ENCODE measurements around the gene TRANK1.

TRANK1 gene

GRCh38 chr3:36944641-36945270 lies at the start of gene TRANK1:
TRANK1 (minus strand) TSS chr3:36945054; CDS start chr3:36944809, 245 bp downstream.
- no peak; the same call in 2 of the 3 replicates for ATAC-seq
- TF ChIP-seq PPARA (CRISPR knock-in tag; IDR thresholded peaks at IDR 0.05; ENCODE audit: borderline replicate concordance) (no peak), ZNF70 (CRISPR knock-in tag; IDR thresholded peaks at IDR 0.05) (no peak), POU6F1 (CRISPR knock-in tag; IDR thresholded peaks at IDR 0.05; ENCODE audit: borderline replicate concordance, low read depth) (no peak), RARB (CRISPR knock-in tag; IDR thresholded peaks at IDR 0.05) (no peak)
- TF ChIP-seq, protein P1, sequence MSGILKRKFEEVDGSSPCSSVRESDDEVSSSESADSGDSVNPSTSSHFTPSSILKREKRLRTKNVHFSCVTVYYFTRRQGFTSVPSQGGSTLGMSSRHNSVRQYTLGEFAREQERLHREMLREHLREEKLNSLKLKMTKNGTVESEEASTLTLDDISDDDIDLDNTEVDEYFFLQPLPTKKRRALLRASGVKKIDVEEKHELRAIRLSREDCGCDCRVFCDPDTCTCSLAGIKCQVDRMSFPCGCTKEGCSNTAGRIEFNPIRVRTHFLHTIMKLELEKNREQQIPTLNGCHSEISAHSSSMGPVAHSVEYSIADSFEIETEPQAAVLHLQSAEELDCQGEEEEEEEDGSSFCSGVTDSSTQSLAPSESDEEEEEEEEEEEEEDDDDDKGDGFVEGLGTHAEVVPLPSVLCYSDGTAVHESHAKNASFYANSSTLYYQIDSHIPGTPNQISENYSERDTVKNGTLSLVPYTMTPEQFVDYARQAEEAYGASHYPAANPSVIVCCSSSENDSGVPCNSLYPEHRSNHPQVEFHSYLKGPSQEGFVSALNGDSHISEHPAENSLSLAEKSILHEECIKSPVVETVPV (CRISPR knock-in tag; IDR thresholded peaks at IDR 0.05): no peak
- TF ChIP-seq, protein P2, sequence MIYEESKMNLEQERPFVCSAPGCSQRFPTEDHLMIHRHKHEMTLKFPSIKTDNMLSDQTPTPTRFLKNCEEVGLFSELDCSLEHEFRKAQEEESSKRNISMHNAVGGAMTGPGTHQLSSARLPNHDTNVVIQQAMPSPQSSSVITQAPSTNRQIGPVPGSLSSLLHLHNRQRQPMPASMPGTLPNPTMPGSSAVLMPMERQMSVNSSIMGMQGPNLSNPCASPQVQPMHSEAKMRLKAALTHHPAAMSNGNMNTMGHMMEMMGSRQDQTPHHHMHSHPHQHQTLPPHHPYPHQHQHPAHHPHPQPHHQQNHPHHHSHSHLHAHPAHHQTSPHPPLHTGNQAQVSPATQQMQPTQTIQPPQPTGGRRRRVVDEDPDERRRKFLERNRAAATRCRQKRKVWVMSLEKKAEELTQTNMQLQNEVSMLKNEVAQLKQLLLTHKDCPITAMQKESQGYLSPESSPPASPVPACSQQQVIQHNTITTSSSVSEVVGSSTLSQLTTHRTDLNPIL (CRISPR knock-in tag; IDR thresholded peaks at IDR 0.05; ENCODE audit: low read depth): no peak

GRCh38 chr3:36993326-36994283 lies 48.8 kb upstream of the TRANK1 start, which contains the start of gene MLH1:
MLH1 (plus strand) TSS chr3:36993518; CDS start chr3:36993548, 30 bp downstream.
- no peak for TF ChIP-seq GLIS3 (CRISPR knock-in tag; IDR thresholded peaks at IDR 0.05)
- no peak for TF ChIP-seq POU6F1 (CRISPR knock-in tag; IDR thresholded peaks at IDR 0.05; ENCODE audit: borderline replicate concordance, low read depth)
- TF ChIP-seq ZFP3 (CRISPR knock-in tag; IDR thresholded peaks at IDR 0.05): no peak
- TF ChIP-seq ZFP30 (CRISPR knock-in tag; IDR thresholded peaks at IDR 0.05): no peak
- TF ChIP-seq ZNF565 (CRISPR knock-in tag; conservative IDR thresholded peaks at IDR 0.05; ENCODE audit: low read depth): no peak
- no peak for TF ChIP-seq ESRRG (CRISPR knock-in tag; IDR thresholded peaks at IDR 0.05)
- TF ChIP-seq ZNF8 (CRISPR knock-in tag; IDR thresholded peaks at IDR 0.05): no peak
- no peak for TF ChIP-seq TOX (CRISPR knock-in tag; IDR thresholded peaks at IDR 0.05; ENCODE audit: borderline replicate concordance)
- TF ChIP-seq, protein P2 (CRISPR knock-in tag; IDR thresholded peaks at IDR 0.05; ENCODE audit: low read depth): no peak
- TF ChIP-seq CSDC2 (CRISPR knock-in tag; IDR thresholded peaks at IDR 0.05): no peak
- TF ChIP-seq BACH2 (CRISPR knock-in tag; IDR thresholded peaks at IDR 0.05; ENCODE audit: borderline replicate concordance): no peak
- TF ChIP-seq SNAI2 (CRISPR knock-in tag; IDR thresholded peaks at IDR 0.05): no peak
- no peak for TF ChIP-seq ARNTL (CRISPR knock-in tag; IDR thresholded peaks at IDR 0.05; ENCODE audit: borderline replicate concordance, low read depth)
- TF ChIP-seq ZNF70 (CRISPR knock-in tag; IDR thresholded peaks at IDR 0.05): no peak
- no peak for TF ChIP-seq ZC3H10 (CRISPR knock-in tag; IDR thresholded peaks at IDR 0.05)
- TF ChIP-seq RARB (CRISPR knock-in tag; IDR thresholded peaks at IDR 0.05): no peak
- peak; percentile 90 for ATAC-seq

DNA sequence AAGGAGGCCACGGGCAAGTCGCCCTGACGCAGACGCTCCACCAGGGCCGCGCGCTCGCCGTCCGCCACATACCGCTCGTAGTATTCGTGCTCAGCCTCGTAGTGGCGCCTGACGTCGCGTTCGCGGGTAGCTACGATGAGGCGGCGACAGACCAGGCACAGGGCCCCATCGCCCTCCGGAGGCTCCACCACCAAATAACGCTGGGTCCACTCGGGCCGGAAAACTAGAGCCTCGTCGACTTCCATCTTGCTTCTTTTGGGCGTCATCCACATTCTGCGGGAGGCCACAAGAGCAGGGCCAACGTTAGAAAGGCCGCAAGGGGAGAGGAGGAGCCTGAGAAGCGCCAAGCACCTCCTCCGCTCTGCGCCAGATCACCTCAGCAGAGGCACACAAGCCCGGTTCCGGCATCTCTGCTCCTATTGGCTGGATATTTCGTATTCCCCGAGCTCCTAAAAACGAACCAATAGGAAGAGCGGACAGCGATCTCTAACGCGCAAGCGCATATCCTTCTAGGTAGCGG lies 48.0 kb upstream of the TRANK1 start, which contains the start of gene EPM2AIP1:
TSS of gene EPM2AIP1 (minus strand) at position 326 of the 520 bp plus-strand sequence. CDS start at position 272, 54 bp downstream.
- peak; percentile 96 for ATAC-seq
- TF ChIP-seq OSR1 (CRISPR knock-in tag; IDR thresholded peaks at IDR 0.05) (no peak), PPARA (CRISPR knock-in tag; IDR thresholded peaks at IDR 0.05; ENCODE audit: borderline replicate concordance) (no peak), GLIS3 (CRISPR knock-in tag; IDR thresholded peaks at IDR 0.05) (no peak), SNAI2 (CRISPR knock-in tag; IDR thresholded peaks at IDR 0.05) (no peak), ZFP3 (CRISPR knock-in tag; IDR thresholded peaks at IDR 0.05) (no peak; the same call in 1 of the 2 replicates), CSDC2 (CRISPR knock-in tag; IDR thresholded peaks at IDR 0.05) (no peak), PATZ1 (CRISPR knock-in tag; IDR thresholded peaks at IDR 0.05; ENCODE audit: borderline replicate concordance) (no peak)
- TF ChIP-seq, protein P2 (CRISPR knock-in tag; IDR thresholded peaks at IDR 0.05; ENCODE audit: low read depth): no peak
- TF ChIP-seq, protein P1 (CRISPR knock-in tag; IDR thresholded peaks at IDR 0.05): no peak

All from SK-N-SH treated with all-trans-retinoic acid at 6 μM for 48 hours (cell line).